Central memory CD4-positive, alpha-beta T cell (primary cell): ENCODE data around the gene ZNF444.

Experiments
- DNase-seq: peaks from one replicate; pipeline ENCODE4 v3.0.0; 2022

ZNF444 gene

DNA sequence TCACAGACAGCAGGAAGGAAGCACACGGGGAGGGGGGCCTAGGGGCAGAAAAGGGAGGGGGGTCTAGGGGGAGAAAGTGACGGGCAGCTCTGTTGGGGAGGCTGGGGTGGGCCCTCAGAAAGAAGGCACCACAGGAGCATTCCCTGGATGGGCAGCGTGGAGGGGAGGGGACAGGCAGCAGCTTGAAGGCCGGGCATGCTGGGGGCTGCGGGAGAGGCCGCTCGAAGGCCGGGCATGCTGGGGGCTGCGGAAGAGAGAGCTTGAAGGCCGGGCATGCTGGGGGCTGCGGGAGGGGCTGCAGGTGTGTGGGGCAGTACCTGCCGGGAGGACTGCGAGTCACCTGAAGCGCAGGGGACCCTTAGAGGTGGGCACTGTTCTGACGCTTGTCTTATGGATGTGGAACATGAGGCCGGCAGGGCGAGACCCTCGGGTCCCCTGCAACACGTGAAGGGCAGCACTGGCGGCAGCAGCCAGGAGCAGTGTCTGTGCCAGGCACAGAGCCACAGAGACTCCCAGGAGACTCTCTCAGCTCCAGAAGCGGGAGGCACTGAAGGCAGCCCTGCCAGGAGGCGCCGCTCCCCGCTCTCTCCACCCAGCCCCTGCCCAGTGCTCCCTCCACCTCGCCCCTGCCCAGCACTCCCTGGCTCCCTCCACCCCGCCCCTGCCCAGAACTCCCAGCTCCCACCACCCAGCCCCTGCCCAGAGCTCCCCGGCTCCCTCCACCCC is 33.3 kb upstream of the ZNF444 start:
- DNase-seq = no peak

DNA sequence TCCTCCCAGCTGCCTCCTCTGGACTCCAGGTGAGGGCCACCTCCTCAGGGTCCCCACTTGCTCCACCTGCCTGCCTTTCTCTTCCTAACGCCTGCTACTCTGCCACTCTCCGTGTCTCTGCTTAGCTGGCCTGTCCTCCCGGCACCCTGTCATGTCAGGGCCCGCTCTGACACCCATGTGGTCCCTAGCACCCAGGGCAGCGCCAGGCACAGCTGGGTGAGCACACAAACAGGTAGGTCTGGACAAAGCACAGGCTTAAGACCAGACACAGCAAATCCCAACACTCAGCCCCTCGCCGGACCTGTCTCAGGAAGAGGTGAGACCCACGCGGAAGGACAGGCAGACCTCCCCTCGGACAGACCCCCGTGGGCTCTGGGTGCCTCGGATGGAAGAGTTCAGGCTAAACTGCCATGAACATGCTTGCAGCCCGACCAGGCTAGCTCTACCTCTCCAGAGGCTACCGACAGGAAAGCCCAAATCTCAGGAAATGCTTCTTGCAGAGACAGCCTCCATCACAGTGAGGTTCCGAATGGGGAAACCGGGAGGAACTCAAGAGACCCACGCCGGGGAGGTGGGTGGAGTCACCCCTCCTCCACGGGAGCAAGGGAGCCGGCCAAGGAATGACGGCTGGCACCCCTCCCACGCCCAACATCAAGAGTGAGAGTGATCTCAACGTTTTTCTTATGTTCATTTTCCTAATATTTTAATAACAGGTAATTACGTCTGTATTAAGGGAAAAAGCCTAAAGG is 32.5 kb upstream of the ZNF444 start:
- DNase-seq = no peak

GRCh38 chr19:56109226-56109625 is 31.9 kb upstream of the ZNF444 start:
- no peak for DNase-seq

DNA sequence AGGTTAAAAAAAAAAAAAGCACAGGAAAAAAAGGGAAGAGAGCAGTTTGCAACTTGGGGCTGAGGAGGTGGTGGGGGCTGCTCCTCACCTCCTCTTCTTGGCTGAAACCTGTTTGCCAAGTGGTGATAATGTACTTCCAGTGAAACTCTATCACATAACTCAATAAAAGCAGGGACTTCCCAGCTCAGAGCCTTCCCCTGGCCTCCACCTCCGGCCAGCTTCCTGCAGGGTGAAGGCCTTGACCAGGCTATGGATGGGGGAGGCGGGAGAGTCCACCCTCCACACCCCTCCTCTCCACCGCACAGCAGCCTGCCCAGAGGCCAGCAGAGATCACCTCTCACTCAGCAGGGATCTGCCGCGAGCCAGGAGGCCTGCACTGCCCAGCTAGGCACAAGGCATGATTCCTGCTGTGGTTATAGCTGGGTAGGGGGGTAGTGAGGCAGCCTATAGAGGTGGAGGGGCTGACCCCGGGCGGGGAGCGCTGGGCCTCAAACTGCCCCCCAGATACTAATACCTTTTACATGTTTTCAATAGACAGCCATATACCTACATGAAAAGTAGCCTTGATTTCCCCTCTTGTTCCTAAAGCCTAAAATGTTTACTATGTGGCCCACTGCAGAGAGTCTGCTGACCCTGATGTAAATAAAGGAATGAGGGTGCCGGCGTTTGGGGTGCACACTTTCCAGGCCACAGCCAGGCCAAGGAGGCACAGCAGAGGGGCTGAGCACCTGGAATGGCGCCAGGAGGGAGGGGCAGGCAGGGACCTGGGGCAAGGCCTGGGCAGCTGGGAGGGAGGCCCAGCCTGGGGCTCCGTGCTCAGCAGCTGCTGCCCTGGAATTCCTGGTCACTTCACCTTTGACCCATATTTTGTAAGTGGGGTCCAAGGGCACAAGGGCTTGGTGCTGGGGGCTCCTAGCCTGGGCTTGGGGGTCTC is 30.3 kb upstream of the ZNF444 start:
- DNase-seq = no peak

DNA sequence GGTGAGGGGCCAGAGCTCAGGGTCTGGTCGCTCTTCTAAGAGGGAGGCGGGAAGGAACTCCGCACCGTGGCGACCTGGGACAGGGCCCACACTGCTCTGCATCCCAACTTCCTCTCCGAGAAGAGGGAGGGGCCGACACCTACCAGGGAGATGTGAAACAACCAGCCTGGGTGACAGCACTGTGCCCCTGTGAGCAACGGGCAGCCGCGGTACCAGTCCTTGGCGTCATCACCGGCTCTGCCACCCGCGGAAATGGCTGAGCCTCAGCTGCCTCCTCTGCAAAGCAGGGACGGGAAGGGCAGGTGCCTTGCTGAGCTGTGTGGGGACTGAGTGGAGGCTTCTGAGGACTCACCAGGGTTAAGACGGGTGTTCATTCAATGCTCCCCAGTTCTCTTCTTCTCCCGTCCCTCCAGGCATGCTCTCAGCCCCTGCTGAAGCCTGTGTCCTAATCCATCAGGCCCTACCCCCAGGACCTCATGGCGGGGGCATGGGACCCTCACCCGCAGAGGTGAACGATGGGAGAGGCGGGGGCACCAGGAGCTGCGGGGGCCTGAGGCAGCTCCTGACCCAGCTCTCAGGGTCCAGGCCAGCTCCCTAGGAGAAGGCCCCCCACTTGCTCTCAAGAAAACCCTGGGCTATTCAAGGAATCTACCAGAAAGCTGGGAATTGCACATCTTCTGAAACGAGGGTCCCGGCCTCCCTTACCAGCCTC is 29.3 kb upstream of the ZNF444 start:
- DNase-seq = no peak

DNA sequence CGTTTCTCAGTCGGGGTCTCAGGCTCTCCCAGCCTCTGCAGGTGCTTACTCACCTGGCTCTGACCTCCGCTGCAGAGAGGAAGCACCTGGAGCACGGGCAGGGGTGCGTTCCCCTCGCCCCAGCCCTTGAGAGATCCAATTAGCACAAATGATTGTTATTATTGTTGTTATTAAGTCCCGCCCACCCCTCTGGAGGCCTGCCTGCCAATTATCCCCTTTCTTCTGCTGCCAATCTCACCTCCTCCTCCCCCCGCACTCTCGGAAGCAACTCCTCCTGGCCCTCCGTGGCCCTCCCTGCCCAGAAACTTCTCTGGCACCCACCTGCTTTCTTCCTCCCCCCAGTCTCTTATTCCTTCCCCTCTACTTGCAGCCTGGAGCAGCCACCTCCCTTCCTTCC is 28.8 kb upstream of the ZNF444 start:
- DNase-seq = no peak

GRCh38 chr19:56113074-56113632 is 27.9 kb upstream of the ZNF444 start:
- DNase-seq = no peak

GRCh38 chr19:56114051-56114777 is 26.9 kb upstream of the ZNF444 start:
- no peak for DNase-seq

GRCh38 chr19:56114778-56115110 is 26.3 kb upstream of the ZNF444 start:
- no peak for DNase-seq

- DNase-seq = no peak
Measured at GRCh38 chr19:56115490-56115889, 25.6 kb upstream of the ZNF444 start.

GRCh38 chr19:56116606-56117005 is 24.5 kb upstream of the ZNF444 start:
- no peak for DNase-seq

- no peak for DNase-seq
Measured at GRCh38 chr19:56117376-56117884, 23.7 kb upstream of the ZNF444 start.

- DNase-seq = no peak
Measured at GRCh38 chr19:56117889-56118288, 23.2 kb upstream of the ZNF444 start.

DNA sequence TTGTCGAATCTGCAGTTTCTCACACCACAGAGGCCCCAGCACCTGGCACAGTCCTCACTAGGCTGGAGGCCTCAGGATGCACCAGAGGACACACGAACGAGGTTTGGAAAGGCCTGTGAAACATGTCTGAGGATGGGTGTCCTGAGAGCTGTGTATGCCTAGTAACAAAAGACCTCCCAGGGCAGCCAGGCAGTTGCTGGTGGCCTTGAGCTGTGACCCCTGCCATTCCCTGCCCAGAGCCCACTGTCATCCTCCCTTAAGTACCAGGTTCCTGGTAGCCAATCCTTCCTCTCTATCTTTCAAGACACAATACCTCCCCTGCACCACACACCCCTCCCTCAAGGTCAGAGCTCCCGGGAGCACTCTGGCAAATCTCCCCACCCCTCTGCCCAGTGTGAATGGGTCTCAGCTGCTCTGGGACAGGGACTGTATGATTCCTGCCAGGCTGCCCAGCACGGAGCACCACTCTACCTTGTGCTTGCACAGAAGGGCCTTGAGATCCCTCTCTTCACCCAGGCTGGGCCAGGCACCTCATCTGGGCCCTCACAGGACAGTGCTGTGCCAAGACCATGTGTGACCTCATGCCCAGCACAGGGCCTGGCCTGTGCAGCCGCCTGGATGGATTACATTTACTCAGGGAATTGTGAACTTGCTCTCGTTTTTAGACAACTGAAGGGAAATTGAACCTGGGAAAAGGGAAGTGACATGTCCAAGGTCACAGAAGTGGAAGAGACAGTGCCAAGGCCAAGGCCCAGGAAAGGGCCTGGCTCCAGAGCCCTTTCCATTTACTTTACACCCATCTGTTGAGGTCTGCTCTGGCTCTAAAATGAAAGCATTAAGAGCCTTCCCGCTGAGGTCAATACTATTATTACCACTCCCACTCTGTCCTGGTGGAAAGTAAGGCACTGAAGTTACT is 22.2 kb upstream of the ZNF444 start:
- DNase-seq = no peak

- no peak for DNase-seq
Measured at GRCh38 chr19:56119582-56119978, 21.5 kb upstream of the ZNF444 start.

DNA sequence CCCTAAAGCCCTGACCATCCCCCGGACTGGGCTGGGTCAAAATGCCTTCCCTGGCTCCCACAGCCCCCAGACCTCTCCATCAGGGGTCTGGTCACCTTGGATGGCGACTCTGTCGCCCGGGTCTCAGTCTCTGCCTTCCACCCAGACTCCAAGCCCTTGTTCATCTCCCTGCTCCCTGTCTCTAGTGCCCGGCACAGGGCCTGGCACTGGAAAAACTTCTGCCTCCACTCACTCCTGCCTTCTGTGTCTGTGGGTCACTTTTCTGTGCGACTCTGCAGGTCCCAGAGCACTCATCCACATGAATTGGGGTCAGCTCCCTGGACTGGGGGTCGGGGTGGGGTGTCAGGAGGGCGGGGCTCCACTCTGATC is 21.1 kb upstream of the ZNF444 start:
- no peak for DNase-seq

GRCh38 chr19:56120371-56121179 is 20.5 kb upstream of the ZNF444 start:
- peak; percentile 79 for DNase-seq

DNA sequence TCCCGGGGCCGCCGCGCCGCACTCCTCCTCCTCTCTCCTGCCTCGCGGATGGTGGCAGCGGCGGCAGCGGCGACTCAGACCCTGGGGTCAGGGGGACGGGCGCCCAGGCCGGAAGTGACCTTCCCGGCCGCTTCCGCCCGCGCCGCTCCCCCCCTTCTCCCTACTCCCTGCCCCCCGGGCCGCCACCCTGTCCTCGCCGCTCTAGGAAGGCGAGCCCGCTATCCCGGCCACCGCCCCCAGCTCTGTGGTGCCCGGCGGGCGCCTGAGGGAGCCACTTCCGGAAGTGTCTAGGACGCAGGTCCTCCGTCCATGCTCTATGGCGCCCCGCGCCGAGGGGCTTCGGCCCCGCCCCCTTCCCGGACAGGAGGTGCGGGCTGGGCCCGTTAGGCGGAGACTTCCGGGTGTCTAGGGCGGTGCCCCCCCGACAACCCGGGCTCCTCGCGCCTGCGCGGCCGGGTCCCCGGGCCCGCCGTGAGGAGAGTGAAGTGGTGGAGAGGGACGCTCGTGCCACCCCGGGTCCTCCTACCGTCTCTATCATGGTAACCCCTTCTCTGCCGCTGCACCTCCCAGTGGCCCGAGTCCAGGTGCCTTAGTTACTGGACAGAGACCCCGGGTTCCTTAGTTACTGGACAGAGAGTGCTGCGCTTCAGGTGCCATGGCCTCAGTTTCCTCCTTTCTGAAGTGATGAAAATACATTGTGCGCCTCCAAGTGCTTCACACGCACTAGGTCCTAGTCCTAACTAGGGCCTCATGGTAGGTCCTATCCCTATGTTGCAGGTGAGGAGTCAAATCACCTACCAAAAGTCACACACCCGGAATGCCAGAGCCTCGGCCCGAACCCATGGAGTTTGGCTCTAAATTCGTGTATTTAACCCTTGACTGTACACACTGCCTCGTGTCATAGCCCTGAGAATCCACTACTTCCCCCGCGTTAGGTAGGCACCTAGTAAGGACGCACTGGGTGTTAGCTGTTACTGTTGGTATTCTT is 19.6 kb upstream of the ZNF444 start, which contains the start of gene ZNF787:
Gene ZNF787 (minus strand): TSS at position 116 of the 988 bp plus-strand sequence. CDS start 18,078 bp downstream, outside the sequence.
- peak; percentile 97 for DNase-seq
